Measurements from ENCODE around the gene CHST15.
"Not testable (repeated sequence)": the region's sequence is repeated elsewhere in the genome, so short reads cannot be mapped to it uniquely, and the experiment has no call there.

CHST15 gene

GRCh38 chr10:124047427-124048152, 45.8 kb downstream of the CHST15 start:
- DNase-seq (ENCODE audit: low read depth in 4 of 4, low spot score in 1 of 4), result no peak

GRCh38 chr10:124045801-124046355, 47.5 kb downstream of the CHST15 start:
- DNase-seq (ENCODE audit: low read depth in 4 of 4, low spot score in 1 of 4), result no peak

- DNase-seq (ENCODE audit: low read depth in 4 of 4, low spot score in 1 of 4), result no peak
These were observed 48.1 kb downstream of the CHST15 start for GRCh38 chr10:124045276-124045675.

- no peak for DNase-seq (ENCODE audit: low read depth in 4 of 4, low spot score in 1 of 4)
These were observed 49.1 kb downstream of the CHST15 start for GRCh38 chr10:124044143-124044862.

GRCh38 chr10:124043310-124044142, 49.9 kb downstream of the CHST15 start:
- no peak for DNase-seq (ENCODE audit: low read depth in 4 of 4, low spot score in 1 of 4)

- DNase-seq (ENCODE audit: low read depth in 4 of 4, low spot score in 1 of 4), result no peak
These were observed 50.6 kb downstream of the CHST15 start for GRCh38 chr10:124042656-124043309.

GRCh38 chr10:124041675-124042445, 51.5 kb downstream of the CHST15 start:
- DNase-seq (ENCODE audit: low read depth in 4 of 4, low spot score in 1 of 4), result no peak

- no peak for DNase-seq (ENCODE audit: low read depth in 4 of 4, low spot score in 1 of 4)
These were observed 52.8 kb downstream of the CHST15 start for GRCh38 chr10:124040451-124041188.

GRCh38 chr10:124039483-124040013, 53.9 kb downstream of the CHST15 start:
- no peak for DNase-seq (ENCODE audit: low read depth in 4 of 4, low spot score in 1 of 4)

- no peak for DNase-seq (ENCODE audit: low read depth in 4 of 4, low spot score in 1 of 4)
These were observed 55.6 kb downstream of the CHST15 start for GRCh38 chr10:124037784-124038183.

- DNase-seq (ENCODE audit: low read depth in 4 of 4, low spot score in 1 of 4), result no peak
These were observed 56.1 kb downstream of the CHST15 start for GRCh38 chr10:124037286-124037685.

- no peak for DNase-seq (ENCODE audit: low read depth in 4 of 4, low spot score in 1 of 4)
These were observed 56.7 kb downstream of the CHST15 start for GRCh38 chr10:124036746-124037145.

GRCh38 chr10:124035928-124036558, 57.4 kb downstream of the CHST15 start:
- peak in 1 of 4 experiments; percentile 1 for DNase-seq (ENCODE audit: low read depth in 4 of 4, low spot score in 1 of 4)

- no peak for DNase-seq (ENCODE audit: low read depth in 4 of 4, low spot score in 1 of 4)
These were observed 58.0 kb downstream of the CHST15 start for GRCh38 chr10:124035306-124035927.

GRCh38 chr10:124034576-124035305, 58.7 kb downstream of the CHST15 start:
- DNase-seq (ENCODE audit: low read depth in 4 of 4, low spot score in 1 of 4), result not testable (repeated sequence)

- no peak for DNase-seq (ENCODE audit: low read depth in 4 of 4, low spot score in 1 of 4)
These were observed 59.5 kb downstream of the CHST15 start for GRCh38 chr10:124033887-124034218.

- DNase-seq (ENCODE audit: low read depth in 4 of 4, low spot score in 1 of 4), result no peak
These were observed 60.2 kb downstream of the CHST15 start for GRCh38 chr10:124032971-124033886.

Data from stimulated activated CD4-positive, alpha-beta T cell treated with anti-CD3 and anti-CD28 coated beads, Interleukin-1b, Interleukin-23, amount 100 ng/mL, for 24 hours (primary cell).